Mesenchymal stem cell (in vitro differentiated cells and primary cell): Measurements from ENCODE around the gene S100A14.

Source experiments
- DNase-seq: peaks from one replicate; pipeline ENCODE4 v3.0.0-alpha.2; 2013
- H2AFZ ChIP-seq: one replicate; pipeline ENCODE4 v1.6.1; 2013; ENCODE audit warnings: low read depth, mild to moderate bottlenecking, control low read depth, inconsistent platforms, low read length, moderate library complexity
- H2AK5ac ChIP-seq: 2 replicates; pipeline ENCODE4 v1.6.1; 2013; ENCODE audit warnings: low read length, moderate library complexity, mild to moderate bottlenecking, inconsistent platforms; ENCODE audit not compliant: severe bottlenecking
- H2BK120ac ChIP-seq: one replicate; pipeline ENCODE4 v1.6.1; 2013; ENCODE audit warnings: low read depth, mild to moderate bottlenecking, inconsistent platforms, low read length, moderate library complexity
- H2BK12ac ChIP-seq, 2 experiments: one replicate each; pipeline ENCODE4 v1.6.1; 2013; ENCODE audit warnings: inconsistent platforms in 2 of 2, low read length in 2 of 2, mild to moderate bottlenecking in 2 of 2, moderate library complexity in 2 of 2, control low read depth in 1 of 2
- H2BK15ac ChIP-seq: one replicate; pipeline ENCODE4 v1.6.1; 2013; ENCODE audit warnings: mild to moderate bottlenecking, low read depth, inconsistent platforms; ENCODE audit not compliant: poor library complexity, severe bottlenecking
- H2BK5ac ChIP-seq: 2 replicates; pipeline ENCODE4 v1.6.1; 2013; ENCODE audit warnings: low read depth, mild to moderate bottlenecking, low read length, control low read depth, inconsistent platforms; ENCODE audit not compliant: poor library complexity, severe bottlenecking
- H3K14ac ChIP-seq, 2 experiments: one replicate each; pipeline ENCODE4 v1.6.1; 2013; ENCODE audit warnings: inconsistent platforms in 2 of 2, low read length in 2 of 2, control low read depth in 1 of 2, mild to moderate bottlenecking in 1 of 2, moderate library complexity in 1 of 2
- H3K18ac ChIP-seq, 2 experiments: one replicate each; pipeline ENCODE4 v1.6.1; 2013; ENCODE audit warnings: inconsistent platforms in 2 of 2, low read length in 2 of 2, control low read depth in 1 of 2, low read depth in 1 of 2, mild to moderate bottlenecking in 1 of 2
- H3K23ac ChIP-seq, 2 experiments: one replicate each; pipeline ENCODE4 v1.6.1; 2013; ENCODE audit warnings: inconsistent platforms in 2 of 2, low read length in 2 of 2, mild to moderate bottlenecking in 2 of 2, moderate library complexity in 2 of 2, control low read depth in 1 of 2
- H3K27ac ChIP-seq: 2 replicates; pipeline ENCODE4 v1.5.1; 2013; ENCODE audit warnings: mild to moderate bottlenecking, moderate library complexity, low read length, control low read depth, inconsistent platforms; ENCODE audit not compliant: poor library complexity, severe bottlenecking
- H3K27me3 ChIP-seq, 2 experiments: 2 replicates each; pipeline versions ENCODE4 v1.6.1 to v1.7.0; 2013; ENCODE audit warnings: low read length in 2 of 2, mild to moderate bottlenecking in 2 of 2, moderate library complexity in 2 of 2, control low read depth in 1 of 2, inconsistent platforms in 1 of 2; ENCODE audit not compliant: control insufficient read depth in 1 of 2, insufficient read depth in 1 of 2
- H3K36me3 ChIP-seq, 2 experiments: 2 replicates each; pipeline versions ENCODE4 v1.6.1 to v1.7.0; 2013; ENCODE audit warnings: low read length in 2 of 2, control low read depth in 1 of 2, inconsistent platforms in 1 of 2, low read depth in 1 of 2, mild to moderate bottlenecking in 1 of 2; ENCODE audit not compliant: insufficient read depth in 2 of 2, control insufficient read depth in 1 of 2
- H3K4ac ChIP-seq, 2 experiments: one replicate each; pipeline ENCODE4 v1.6.1; 2013; ENCODE audit warnings: inconsistent platforms in 2 of 2, low read length in 2 of 2, mild to moderate bottlenecking in 2 of 2, moderate library complexity in 2 of 2, control low read depth in 1 of 2, low read depth in 1 of 2
- H3K4me1 ChIP-seq: 2 replicates; pipeline ENCODE4 v1.6.1; 2013; ENCODE audit warnings: low read depth, low read length, control low read depth; ENCODE audit not compliant: control insufficient read depth, insufficient read depth
- H3K4me2 ChIP-seq: 2 replicates; pipeline ENCODE4 v1.6.1; 2013; ENCODE audit warnings: low read length, mild to moderate bottlenecking, inconsistent platforms; ENCODE audit not compliant: poor library complexity, severe bottlenecking
- H3K4me3 ChIP-seq, 2 experiments: 2 replicates each; pipeline versions ENCODE4 v1.5.1 to v1.7.0; 2013; ENCODE audit warnings: low read length in 2 of 2, mild to moderate bottlenecking in 2 of 2, control low read depth in 1 of 2, low read depth in 1 of 2; ENCODE audit not compliant: insufficient read depth in 1 of 2
- H3K79me1 ChIP-seq: replicated peaks from 2 replicates; pipeline ENCODE4 v1.6.1; 2013; ENCODE audit warnings: mild to moderate bottlenecking, control low read depth, low read length, inconsistent platforms; ENCODE audit not compliant: poor library complexity, severe bottlenecking
- H3K9ac ChIP-seq: 2 replicates; pipeline ENCODE4 v1.7.0; 2013; ENCODE audit warnings: mild to moderate bottlenecking, low read length, moderate library complexity
- H3K9me3 ChIP-seq: 2 replicates; pipeline ENCODE4 v1.7.0; 2013; ENCODE audit warnings: mild to moderate bottlenecking, low read length; ENCODE audit not compliant: control insufficient read depth
- H4K8ac ChIP-seq: one replicate; pipeline ENCODE4 v1.6.1; 2013; ENCODE audit warnings: inconsistent platforms, mild to moderate bottlenecking, low read length, moderate library complexity
- H4K91ac ChIP-seq: one replicate; pipeline ENCODE4 v1.6.1; 2013; ENCODE audit warnings: mild to moderate bottlenecking, low read length, inconsistent platforms
- WGBS: methylation state at CpG from one replicate; pipeline ENCODE4 v1.1.7; 2013; ENCODE audit warnings: mixed read lengths; 5-methylcytosine and 5-hydroxymethylcytosine counted together

S100A14 gene

DNA sequence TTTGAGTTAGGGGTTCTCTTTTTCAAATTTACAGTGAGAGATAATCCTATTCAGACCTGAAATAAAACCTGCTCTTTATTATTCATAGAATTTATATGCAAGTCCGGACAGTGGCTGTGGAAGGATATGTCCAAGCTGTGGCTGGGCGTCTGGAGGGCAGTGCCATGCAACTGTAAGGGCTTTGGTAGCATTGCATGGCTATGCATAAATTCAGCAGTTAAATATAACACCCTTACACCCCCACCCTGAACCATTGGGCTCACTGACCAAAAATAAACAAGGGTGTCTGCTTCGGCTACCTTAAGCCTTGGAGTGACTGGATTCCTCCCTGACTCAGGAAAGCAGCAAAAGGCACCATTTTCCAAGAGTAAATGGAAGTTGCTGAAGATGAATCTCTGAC, 23.2 kb upstream of the S100A14 start:
- no peak overlapping the region for H3K27ac ChIP-seq
- H3K9me3 ChIP-seq = no peaks in the 10 kb centered on the region
- H3K18ac ChIP-seq = no peak overlapping the region
- H4K91ac ChIP-seq = no peak overlapping the region
- WGBS = 86% methylated on average over 3 of the region's 3 CpGs
- H3K14ac ChIP-seq = no peak overlapping the region
- H3K27me3 ChIP-seq = no peaks in the 10 kb centered on the region
- DNase-seq = no peak
- H3K4me1 ChIP-seq = peaks cover 5% of the 10 kb centered on the region
- H3K4me3 ChIP-seq = no peak overlapping the region
- no peak overlapping the region for H3K9ac ChIP-seq
- peaks cover 47 to 84% of the 10 kb centered on the region in 2 experiments for H3K36me3 ChIP-seq
- no peak overlapping the region for H2AFZ ChIP-seq
- H3K79me1 ChIP-seq = peaks cover 16% of the 10 kb centered on the region
- no peak overlapping the region for H3K4ac ChIP-seq
- H2AK5ac ChIP-seq = no peak overlapping the region
- H2BK12ac ChIP-seq = no peak overlapping the region
- H3K23ac ChIP-seq = no peak overlapping the region
- H2BK120ac ChIP-seq = no peak overlapping the region
- no peak overlapping the region for H4K8ac ChIP-seq
- no peak overlapping the region for H2BK15ac ChIP-seq
- H2BK5ac ChIP-seq = no peak overlapping the region
- H3K4me2 ChIP-seq = no peak overlapping the region

DNA sequence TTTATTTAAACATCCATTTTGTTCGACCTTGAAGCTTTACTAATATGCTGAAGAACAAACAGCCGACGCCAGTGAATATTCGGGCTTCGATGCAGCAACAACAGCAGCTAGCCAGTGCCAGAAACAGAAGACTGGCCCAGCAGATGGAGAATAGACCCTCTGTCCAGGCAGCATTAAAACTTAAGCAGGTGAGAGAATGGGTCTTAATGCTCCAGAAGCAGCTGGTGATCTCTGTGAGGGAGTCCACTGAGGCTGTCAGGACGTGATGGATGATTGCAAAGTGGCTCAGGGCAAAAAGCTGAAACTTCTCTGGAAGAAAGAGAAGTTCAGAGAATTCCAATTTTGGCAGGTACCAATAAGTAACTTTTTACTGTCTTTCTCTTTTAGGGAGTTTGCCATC, 22.1 kb upstream of the S100A14 start:
- H4K91ac ChIP-seq = no peak overlapping the region
- H2BK15ac ChIP-seq = no peak overlapping the region
- peak overlapping the region; percentile 65 for H3K9ac ChIP-seq
- no peaks in the 10 kb centered on the region for H3K27me3 ChIP-seq
- no peak overlapping the region for H3K27ac ChIP-seq
- no peak for DNase-seq
- H3K23ac ChIP-seq = no peak overlapping the region
- H3K4me2 ChIP-seq = no peak overlapping the region
- H3K4me3 ChIP-seq = no peak overlapping the region
- no peak overlapping the region for H3K14ac ChIP-seq
- peaks cover 16% of the 10 kb centered on the region for H3K79me1 ChIP-seq
- peaks cover 47 to 74% of the 10 kb centered on the region in 2 experiments for H3K36me3 ChIP-seq
- H2AFZ ChIP-seq = no peak overlapping the region
- no peak overlapping the region for H3K4ac ChIP-seq
- WGBS = 96% methylated on average over 6 of the region's 6 CpGs
- H2AK5ac ChIP-seq = no peak overlapping the region
- H2BK120ac ChIP-seq = no peak overlapping the region
- H3K4me1 ChIP-seq = peaks cover 9% of the 10 kb centered on the region
- no peak overlapping the region for H3K18ac ChIP-seq
- H3K9me3 ChIP-seq = no peaks in the 10 kb centered on the region
- H2BK12ac ChIP-seq = no peak overlapping the region
- no peak overlapping the region for H4K8ac ChIP-seq
- no peak overlapping the region for H2BK5ac ChIP-seq

DNA sequence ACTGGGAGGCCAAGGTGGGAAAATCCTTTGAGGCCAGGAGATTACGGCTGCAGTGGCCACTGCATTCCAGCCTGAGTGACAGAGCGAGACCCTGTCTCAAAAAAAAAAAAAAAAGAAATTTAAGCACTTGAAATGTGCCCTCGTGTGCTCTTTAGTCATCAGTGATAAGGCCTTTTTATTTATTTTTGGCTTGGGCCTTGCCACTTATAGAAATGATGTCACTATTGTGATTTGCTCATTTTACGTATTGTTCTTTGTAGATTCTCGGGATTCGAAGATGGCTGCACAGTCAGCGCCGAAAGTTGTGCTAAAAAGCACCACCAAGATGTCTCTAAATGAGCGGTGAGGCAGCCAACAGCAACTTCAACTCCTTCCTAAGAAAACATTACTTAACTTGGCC, 20.2 kb upstream of the S100A14 start:
- Histone ChIP-seq H2BK120ac (no peak overlapping the region), H2BK15ac (no peak overlapping the region), H3K27me3 (no peaks in the 10 kb centered on the region), H2BK12ac (no peak overlapping the region), H3K4ac (no peak overlapping the region), H3K27ac (no peak overlapping the region), H3K18ac (no peak overlapping the region), H3K36me3 (peaks cover 37 to 61% of the 10 kb centered on the region in 2 experiments), H2AK5ac (no peak overlapping the region), H2BK5ac (no peak overlapping the region), H2AFZ (no peak overlapping the region), H3K79me1 (peaks cover 9% of the 10 kb centered on the region), H3K9me3 (no peaks in the 10 kb centered on the region), H4K8ac (no peak overlapping the region), H3K4me2 (no peak overlapping the region), H3K4me3 (peak overlapping the region in 1 of 2 experiments; percentile 98), H3K23ac (no peak overlapping the region), H3K4me1 (peaks cover 9% of the 10 kb centered on the region), H4K91ac (no peak overlapping the region), H3K14ac (no peak overlapping the region), H3K9ac (no peak overlapping the region)
- no peak for DNase-seq
- 91% methylated on average over 9 of the region's 9 CpGs for WGBS

DNA sequence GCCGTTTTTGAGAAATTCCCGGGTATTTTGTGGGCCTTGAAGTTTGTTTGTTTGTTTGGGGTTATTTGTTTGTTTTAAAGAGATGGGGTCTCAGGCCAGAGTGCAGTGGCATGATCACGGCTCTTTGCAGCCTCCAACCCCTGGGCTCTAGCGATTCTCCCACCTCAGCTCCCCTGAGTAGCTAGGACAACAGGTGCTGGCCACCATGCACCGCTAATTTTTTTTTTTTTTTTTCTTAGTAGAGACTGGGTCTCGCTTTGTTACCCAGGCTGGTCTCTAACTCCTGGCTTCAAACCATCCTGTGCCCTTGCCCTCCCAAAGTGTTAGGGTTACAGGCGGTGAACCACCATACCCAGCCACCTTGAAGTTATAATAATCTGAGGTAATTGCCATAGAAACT, 19.7 kb upstream of the S100A14 start:
- Histone ChIP-seq H3K4me3 (peak overlapping the region in 1 of 2 experiments; percentile 98), H2AFZ (no peak overlapping the region), H3K9ac (peak overlapping the region; percentile 100), H4K8ac (no peak overlapping the region), H3K79me1 (peaks cover 9% of the 10 kb centered on the region), H2AK5ac (no peak overlapping the region), H3K4me1 (peaks cover 9% of the 10 kb centered on the region), H3K14ac (no peak overlapping the region), H3K4me2 (peak overlapping the region; percentile 25), H3K36me3 (peaks cover 37 to 58% of the 10 kb centered on the region in 2 experiments), H2BK120ac (no peak overlapping the region), H4K91ac (no peak overlapping the region), H3K27me3 (no peaks in the 10 kb centered on the region), H3K18ac (no peak overlapping the region), H2BK12ac (no peak overlapping the region), H3K9me3 (no peaks in the 10 kb centered on the region), H3K27ac (no peak overlapping the region), H2BK15ac (no peak overlapping the region), H3K23ac (no peak overlapping the region), H2BK5ac (no peak overlapping the region), H3K4ac (no peak overlapping the region)
- DNase-seq = no peak
- 84% methylated on average over 5 of the region's 7 CpGs for WGBS
